SK-N-SH (cell line): ENCODE data around the gene REEP1. TPM values are rescaled to one million over a fixed set of nuclear protein-coding genes. Genes with fewer than 3 reads are reported as not detected.

ENCODE experiments used
- CTCF ChIA-PET: fragments of 300-600, 350-600 bp; formaldehyde crosslinking; extraction: SDS; loops from one replicate; lab custom pipeline; 2021; lab: Yijun Ruan, JAX
- POLR2A ChIA-PET: fragments of 350-600 bp; sonication (Branson Sonifier 250); formaldehyde crosslinking; extraction: SDS; loops from one replicate; lab custom pipeline; 2020; ENCODE audit warnings: antibody characterized with exemption, inconsistent platforms; lab: Yijun Ruan, JAX
- DNase-seq: peaks from one replicate; pipeline ENCODE4 v3.0.0; 2012
- H2AFZ ChIP-seq: fragments of 200-600 bp; sonication (generic); 2 replicates; pipeline ENCODE4 v1.8.1; 2016; ENCODE audit warnings: antibody characterized with exemption, mild to moderate bottlenecking, low read depth
- H3F3A ChIP-seq: fragments of 200-600 bp; sonication (generic); replicated peaks from 2 replicates; pipeline ENCODE3; 2016; ENCODE audit warnings: antibody characterized with exemption, mild to moderate bottlenecking; ENCODE audit not compliant: insufficient read depth
- H3K27ac ChIP-seq, 2 experiments: fragments of 200-500 bp in 1 of 2; fragments of 200-600 bp in 1 of 2; sonication (Bioruptor generic) in 1 of 2; sonication (generic), shearing (Covaris generic) in 1 of 2; 2 replicates each; pipeline versions ENCODE4 v1.5.1 to v1.6.1; 2014 to 2016; ENCODE audit warnings: low read depth in 2 of 2, inconsistent platforms in 1 of 2, low read length in 1 of 2, mild to moderate bottlenecking in 1 of 2, mixed read lengths in 1 of 2
- H3K27me3 ChIP-seq: fragments of 200-600 bp; sonication (generic), shearing (Covaris generic); 2 replicates; pipeline ENCODE4 v1.6.1; 2016; ENCODE audit warnings: mixed run types; ENCODE audit not compliant: insufficient read depth
- H3K36me3 ChIP-seq, 2 experiments: fragments of 200-500 bp in 1 of 2; fragments of 200-600 bp in 1 of 2; sonication (Bioruptor generic) in 1 of 2; sonication (generic) in 1 of 2; replicated peaks in 1 of 2; 2 replicates each; pipeline versions ENCODE3 to v1.5.1; 2014 to 2016; ENCODE audit warnings: low read length in 1 of 2, mild to moderate bottlenecking in 1 of 2; ENCODE audit not compliant: insufficient read depth in 2 of 2, control insufficient read depth in 1 of 2
- H3K4me1 ChIP-seq, 2 experiments: fragments of 200-500 bp in 1 of 2; fragments of 200-600 bp in 1 of 2; sonication (Bioruptor generic) in 1 of 2; sonication (generic), shearing (Covaris generic) in 1 of 2; 2 replicates each; pipeline versions ENCODE4 v1.5.1 to v1.6.1; 2014 to 2016; ENCODE audit warnings: low read depth in 1 of 2, low read length in 1 of 2, mixed run types in 1 of 2; ENCODE audit not compliant: insufficient read depth in 2 of 2, control insufficient read depth in 1 of 2
- H3K4me2 ChIP-seq: fragments of 200-600 bp; sonication (generic), shearing (Covaris generic); 2 replicates; pipeline ENCODE4 v1.6.1; 2017; ENCODE audit warnings: mixed run types
- H3K4me3 ChIP-seq, 2 experiments: fragments of 200-500 bp in 1 of 2; fragments of 200-600 bp in 1 of 2; sonication (Bioruptor generic) in 1 of 2; sonication (generic), shearing (Covaris generic) in 1 of 2; 2 replicates each; pipeline versions ENCODE4 v1.5.1 to v1.8.1; 2014 to 2016; ENCODE audit warnings: low read depth in 2 of 2, inconsistent platforms in 1 of 2, low read length in 1 of 2, mild to moderate bottlenecking in 1 of 2, mixed read lengths in 1 of 2, moderate library complexity in 1 of 2
- H3K79me2 ChIP-seq: fragments of 200-600 bp; sonication (generic); 2 replicates; pipeline ENCODE4 v1.8.1; 2017; ENCODE audit warnings: mild to moderate bottlenecking; ENCODE audit not compliant: insufficient read depth
- H3K9ac ChIP-seq: fragments of 200-600 bp; sonication (generic); 2 replicates; pipeline ENCODE4 v1.6.1; 2017; ENCODE audit warnings: mixed run types
- H3K9me2 ChIP-seq: fragments of 200-600 bp; sonication (generic); 2 replicates; pipeline ENCODE4 v1.6.1; 2017; ENCODE audit warnings: mixed run types
- H3K9me3 ChIP-seq: fragments of 200-600 bp; sonication (generic); 2 replicates; pipeline ENCODE4 v1.6.1; 2017; ENCODE audit warnings: mixed run types, mild to moderate bottlenecking, moderate library complexity
- H4K20me1 ChIP-seq: fragments of 200-600 bp; sonication (generic); 2 replicates; pipeline ENCODE4 v1.6.1; 2017; ENCODE audit warnings: mild to moderate bottlenecking, mixed run types; ENCODE audit not compliant: insufficient read depth
- ELF1 ChIP-seq: IDR thresholded peaks from 2 replicates; pipeline ENCODE4 v1.4.0; 2012
- EP300 ChIP-seq, 2 experiments: IDR thresholded peaks; 2 replicates each; pipeline versions ENCODE4 v1.4.0 to v1.6.1; 2012; ENCODE audit warnings: borderline replicate concordance in 1 of 2, low read depth in 1 of 2, low read length in 1 of 2
- EZH2phosphoT487 ChIP-seq: fragments of 200-600 bp; sonication (generic); IDR thresholded peaks from 2 replicates; pipeline ENCODE4 v1.6.1; 2017; ENCODE audit warnings: low read depth, mixed run types, mild to moderate bottlenecking, antibody characterized with exemption, moderate library complexity, borderline replicate concordance
- FOXJ3 ChIP-seq: sonication (generic); formaldehyde crosslinking; IDR thresholded peaks from 2 replicates; pipeline ENCODE4 v1.5.1; 2020; ENCODE audit warnings: mild to moderate bottlenecking, missing genetic modification reagents
- FOXM1 ChIP-seq: IDR thresholded peaks from 2 replicates; pipeline ENCODE4 v1.4.0; 2012; ENCODE audit warnings: low read depth, mild to moderate bottlenecking
- GABPA ChIP-seq: IDR thresholded peaks from 2 replicates; pipeline ENCODE4 v1.4.0; 2012; ENCODE audit warnings: low read depth, mild to moderate bottlenecking
- MAX ChIP-seq: IDR thresholded peaks from 2 replicates; pipeline ENCODE4 v1.4.0; 2012; ENCODE audit warnings: low read depth
- MXI1 ChIP-seq: IDR thresholded peaks from 2 replicates; pipeline ENCODE4 v1.6.1; 2012; ENCODE audit warnings: mild to moderate bottlenecking, low read depth, low read length, improper control_type of control experiment
- POLR2AphosphoS5 ChIP-seq: IDR thresholded peaks from 2 replicates; pipeline ENCODE4 v1.6.1; 2012; ENCODE audit warnings: low read depth, low read length
- RCOR1 ChIP-seq: fragments of 150-350 bp; IDR thresholded peaks from 2 replicates; pipeline ENCODE4 v1.6.1; 2017; ENCODE audit warnings: antibody characterized with exemption, low read length
- RFX5 ChIP-seq: IDR thresholded peaks from 2 replicates; pipeline ENCODE4 v1.6.1; 2012; ENCODE audit warnings: mild to moderate bottlenecking, improper control_type of control experiment, low read length
- SIN3A ChIP-seq: IDR thresholded peaks from 2 replicates; pipeline ENCODE4 v1.6.1; 2012; ENCODE audit warnings: low read depth, mild to moderate bottlenecking, low read length, moderate library complexity, borderline replicate concordance
- SMC3 ChIP-seq: IDR thresholded peaks from 2 replicates; pipeline ENCODE4 v1.6.1; 2012; ENCODE audit warnings: low read depth, low read length, improper control_type of control experiment
- TCF12 ChIP-seq: IDR thresholded peaks from 2 replicates; pipeline ENCODE4 v1.4.0; 2012
- TEAD4 ChIP-seq: IDR thresholded peaks from 2 replicates; pipeline ENCODE4 v1.4.0; 2012; ENCODE audit warnings: mild to moderate bottlenecking, borderline replicate concordance; ENCODE audit not compliant: insufficient read depth
- USF2 ChIP-seq: fragments of 150-350 bp; IDR thresholded peaks from 2 replicates; pipeline ENCODE4 v1.6.1; 2017; ENCODE audit warnings: antibody characterized with exemption, low read length, low read depth, borderline replicate concordance
- WGBS: methylation state at CpG from one replicate; pipeline ENCODE4 v1.1.6; 2017; ENCODE audit warnings: low lambda C conversion rate; 5-methylcytosine and 5-hydroxymethylcytosine counted together
- polyA plus RNA-seq, 3 experiments: library from polyadenylated mRNA; depleted of rRNA; stranded (reverse); fragments of >200 nt; gene quantifications; 2 replicates each; pipeline ENCODE4 v1.2.3, GENCODE V29; 2012
- TF ChIP-seq, protein P1 (sequence below): IDR thresholded peaks from 2 replicates; pipeline ENCODE4 v1.6.1; 2012; ENCODE audit warnings: mild to moderate bottlenecking, low read depth, low read length, moderate library complexity
- TF ChIP-seq, protein P2 (sequence below): IDR thresholded peaks from 2 replicates; pipeline ENCODE4; 2012

REEP1 gene
- polyA plus RNA-seq, 1 of the 3 experiments (the other 2 are of a cell fraction) = 0.13 TPM

DNA sequence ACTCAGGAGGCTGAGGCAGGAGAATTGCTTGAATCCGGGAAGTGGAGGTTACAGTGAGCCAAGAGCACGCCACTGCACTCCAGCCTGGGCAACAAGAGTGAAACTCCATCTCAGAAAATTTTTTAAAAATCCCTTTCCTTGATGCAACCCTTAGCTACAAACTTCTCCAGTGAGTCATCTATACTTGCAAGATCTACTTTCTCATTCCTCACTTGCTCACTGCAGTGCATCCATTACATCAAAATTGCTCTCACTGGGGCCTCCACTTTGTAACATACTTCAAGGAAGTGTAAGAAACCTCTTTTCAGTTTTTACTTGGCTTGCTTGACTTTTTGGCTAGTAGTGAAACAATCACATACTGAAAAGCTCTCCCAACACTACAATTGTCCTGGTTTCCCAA, 65.3 kb downstream of the REEP1 start:
- H3K4me3 ChIP-seq = no peak overlapping the region
- 6% methylated on average over 2 of the region's 2 CpGs for WGBS
- no peaks in the 10 kb centered on the region for H4K20me1 ChIP-seq
- TF ChIP-seq EP300 (IDR thresholded peaks at IDR 0.05; ENCODE audit: borderline replicate concordance in 1 of 2, low read depth in 1 of 2, low read length in 1 of 2) (no peak), MAX (no peak), ELF1 (no peak), POLR2AphosphoS5 (no peak), FOXM1 (no peak), RFX5 (no peak)
- TF ChIP-seq, protein P1, sequence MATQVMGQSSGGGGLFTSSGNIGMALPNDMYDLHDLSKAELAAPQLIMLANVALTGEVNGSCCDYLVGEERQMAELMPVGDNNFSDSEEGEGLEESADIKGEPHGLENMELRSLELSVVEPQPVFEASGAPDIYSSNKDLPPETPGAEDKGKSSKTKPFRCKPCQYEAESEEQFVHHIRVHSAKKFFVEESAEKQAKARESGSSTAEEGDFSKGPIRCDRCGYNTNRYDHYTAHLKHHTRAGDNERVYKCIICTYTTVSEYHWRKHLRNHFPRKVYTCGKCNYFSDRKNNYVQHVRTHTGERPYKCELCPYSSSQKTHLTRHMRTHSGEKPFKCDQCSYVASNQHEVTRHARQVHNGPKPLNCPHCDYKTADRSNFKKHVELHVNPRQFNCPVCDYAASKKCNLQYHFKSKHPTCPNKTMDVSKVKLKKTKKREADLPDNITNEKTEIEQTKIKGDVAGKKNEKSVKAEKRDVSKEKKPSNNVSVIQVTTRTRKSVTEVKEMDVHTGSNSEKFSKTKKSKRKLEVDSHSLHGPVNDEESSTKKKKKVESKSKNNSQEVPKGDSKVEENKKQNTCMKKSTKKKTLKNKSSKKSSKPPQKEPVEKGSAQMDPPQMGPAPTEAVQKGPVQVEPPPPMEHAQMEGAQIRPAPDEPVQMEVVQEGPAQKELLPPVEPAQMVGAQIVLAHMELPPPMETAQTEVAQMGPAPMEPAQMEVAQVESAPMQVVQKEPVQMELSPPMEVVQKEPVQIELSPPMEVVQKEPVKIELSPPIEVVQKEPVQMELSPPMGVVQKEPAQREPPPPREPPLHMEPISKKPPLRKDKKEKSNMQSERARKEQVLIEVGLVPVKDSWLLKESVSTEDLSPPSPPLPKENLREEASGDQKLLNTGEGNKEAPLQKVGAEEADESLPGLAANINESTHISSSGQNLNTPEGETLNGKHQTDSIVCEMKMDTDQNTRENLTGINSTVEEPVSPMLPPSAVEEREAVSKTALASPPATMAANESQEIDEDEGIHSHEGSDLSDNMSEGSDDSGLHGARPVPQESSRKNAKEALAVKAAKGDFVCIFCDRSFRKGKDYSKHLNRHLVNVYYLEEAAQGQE = no peak
- no peaks in the 10 kb centered on the region for H3K27me3 ChIP-seq
- no peaks in the 10 kb centered on the region for H3F3A ChIP-seq
- no peaks in the 10 kb centered on the region for H3K9me2 ChIP-seq
- H3K9ac ChIP-seq = no peak overlapping the region
- H3K9me3 ChIP-seq = peaks cover 9% of the 10 kb centered on the region; the same call in 1 of the 2 replicates
- no peaks in the 10 kb centered on the region for H3K36me3 ChIP-seq
- no peak overlapping the region for H3K4me2 ChIP-seq
- ChIA-PET CTCF (no interaction called here), POLR2A (no interaction called here)
- H3K27ac ChIP-seq = no peak overlapping the region
- no peak for DNase-seq
- H2AFZ ChIP-seq = no peak overlapping the region
- H3K4me1 ChIP-seq = peaks cover 7% of the 10 kb centered on the region in 2 experiments; a peak in 2 of 4 replicates
- H3K79me2 ChIP-seq = no peaks in the 10 kb centered on the region

DNA sequence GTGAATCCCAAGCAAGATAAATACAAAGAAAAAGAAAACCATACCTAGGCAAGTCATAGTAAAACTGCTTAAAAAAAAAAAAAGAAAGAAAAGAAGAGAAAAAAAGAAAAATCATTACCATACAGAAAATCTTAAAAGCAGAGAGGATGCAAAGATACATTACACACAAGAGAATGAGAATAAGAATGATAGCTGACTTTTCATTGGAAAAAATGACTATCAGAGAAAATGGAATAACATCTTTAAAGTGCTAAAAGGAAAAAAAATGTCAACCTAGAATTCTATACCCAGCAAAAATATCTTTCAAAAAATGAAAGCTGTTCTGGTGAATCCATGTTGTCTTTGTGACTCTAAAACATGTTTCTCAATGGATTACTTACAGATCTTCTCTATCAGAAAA, 66.2 kb downstream of the REEP1 start:
- H3K9ac ChIP-seq = no peak overlapping the region
- H3K36me3 ChIP-seq = no peaks in the 10 kb centered on the region
- TF ChIP-seq TCF12 = no peak
- H3F3A ChIP-seq = no peaks in the 10 kb centered on the region
- ChIA-PET CTCF (no interaction called here), POLR2A (interaction anchor here (0.6 kb wide), 1 partner anchor 74 kb away, joined by 3 read pairs; no protein-coding TSS in a partner anchor)
- no peaks in the 10 kb centered on the region for H3K9me2 ChIP-seq
- H3K4me3 ChIP-seq = no peak overlapping the region
- peaks cover 9% of the 10 kb centered on the region; the same call in 1 of the 2 replicates for H3K9me3 ChIP-seq
- H3K4me2 ChIP-seq = no peak overlapping the region
- peaks cover 7% of the 10 kb centered on the region in 2 experiments; a peak in 2 of 4 replicates for H3K4me1 ChIP-seq
- H3K27me3 ChIP-seq = no peaks in the 10 kb centered on the region
- no peak overlapping the region for H2AFZ ChIP-seq
- H3K79me2 ChIP-seq = no peaks in the 10 kb centered on the region
- no peaks in the 10 kb centered on the region for H4K20me1 ChIP-seq
- DNase-seq = no peak
- H3K27ac ChIP-seq = no peak overlapping the region

DNA sequence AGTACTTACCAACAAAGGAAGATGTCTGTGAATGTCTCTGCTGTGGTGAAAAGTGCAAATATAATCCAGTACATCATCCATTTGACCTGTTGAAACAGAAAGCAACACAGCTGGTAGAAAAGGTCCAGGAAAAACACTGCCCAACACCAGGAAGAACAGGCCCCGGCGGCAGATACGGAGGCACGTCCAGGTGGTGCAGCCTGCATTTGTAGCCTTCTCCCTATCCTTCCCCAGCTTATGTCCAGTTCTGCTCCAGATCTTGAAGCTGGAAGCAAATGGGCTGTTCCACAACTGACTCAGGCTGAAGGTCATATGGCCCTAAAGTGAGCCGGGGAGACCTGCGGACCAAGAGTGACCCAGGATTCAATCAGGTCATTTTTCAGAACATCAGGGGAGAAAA, 73.5 kb downstream of the REEP1 start:
- Histone ChIP-seq H3K79me2 (no peaks in the 10 kb centered on the region), H3K4me1 (no peaks in the 10 kb centered on the region), H3K9me3 (no peaks in the 10 kb centered on the region), H3K36me3 (no peaks in the 10 kb centered on the region), H3K9me2 (no peaks in the 10 kb centered on the region), H3K4me2 (no peak overlapping the region), H3K4me3 (no peak overlapping the region), H3K27ac (no peak overlapping the region), H3K27me3 (no peaks in the 10 kb centered on the region), H4K20me1 (no peaks in the 10 kb centered on the region), H2AFZ (no peak overlapping the region), H3F3A (no peaks in the 10 kb centered on the region), H3K9ac (no peak overlapping the region)
- ChIA-PET CTCF (no interaction called here), POLR2A (no interaction called here)
- no peak for DNase-seq
- 67% methylated on average over 6 of the region's 6 CpGs for WGBS
- TF ChIP-seq FOXJ3 (no peak), MXI1 (no peak), SMC3 (no peak), USF2 (no peak), RCOR1 (no peak), EP300 (IDR thresholded peaks at IDR 0.05; ENCODE audit: borderline replicate concordance in 1 of 2, low read depth in 1 of 2, low read length in 1 of 2) (no peak), SIN3A (no peak), TEAD4 (no peak), GABPA (no peak), EZH2phosphoT487 (no peak), ELF1 (no peak), FOXM1 (no peak)
- TF ChIP-seq, protein P2, sequence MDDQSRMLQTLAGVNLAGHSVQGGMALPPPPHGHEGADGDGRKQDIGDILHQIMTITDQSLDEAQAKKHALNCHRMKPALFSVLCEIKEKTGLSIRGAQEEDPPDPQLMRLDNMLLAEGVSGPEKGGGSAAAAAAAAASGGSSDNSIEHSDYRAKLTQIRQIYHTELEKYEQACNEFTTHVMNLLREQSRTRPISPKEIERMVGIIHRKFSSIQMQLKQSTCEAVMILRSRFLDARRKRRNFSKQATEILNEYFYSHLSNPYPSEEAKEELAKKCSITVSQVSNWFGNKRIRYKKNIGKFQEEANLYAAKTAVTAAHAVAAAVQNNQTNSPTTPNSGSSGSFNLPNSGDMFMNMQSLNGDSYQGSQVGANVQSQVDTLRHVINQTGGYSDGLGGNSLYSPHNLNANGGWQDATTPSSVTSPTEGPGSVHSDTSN = no peak
